ENCODE results near the gene MYO5B. TPM values are rescaled to one million over a fixed set of nuclear protein-coding genes. Genes with fewer than 3 reads are reported as not detected.

MYO5B gene
- total and polyA plus RNA-seq, 2 of the 4 experiments (the other 2 are of a cell fraction) = 0.24 to 0.54 TPM

DNA sequence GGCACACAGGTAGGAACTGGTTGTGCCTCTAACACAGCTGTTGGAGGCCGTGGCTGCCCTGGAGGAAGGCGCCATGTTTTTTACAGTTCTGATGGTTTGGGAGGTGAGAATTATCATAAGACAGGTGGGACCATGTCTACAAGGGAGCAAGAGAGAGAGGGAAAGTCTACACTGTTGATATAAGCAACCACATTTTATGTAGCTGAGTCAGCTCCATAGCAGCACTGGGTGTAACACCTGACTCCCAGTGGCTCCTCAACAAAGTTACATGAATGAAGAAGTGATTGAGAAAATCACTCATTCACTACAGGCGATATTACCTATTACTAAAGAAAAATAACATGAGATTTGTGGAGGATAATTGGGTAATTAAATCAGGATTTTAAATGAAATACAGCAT lies 340.3 kb downstream of the MYO5B start (continued):
- TF ChIP-seq BHLHE40 (IDR thresholded peaks at IDR 0.05; ENCODE audit: low read depth, low read length) (no peak), RAD21 (IDR thresholded peaks at IDR 0.05; ENCODE audit: low read length) (no peak), FOS (IDR thresholded peaks at IDR 0.05; ENCODE audit: low read depth, low read length) (no peak)

DNA sequence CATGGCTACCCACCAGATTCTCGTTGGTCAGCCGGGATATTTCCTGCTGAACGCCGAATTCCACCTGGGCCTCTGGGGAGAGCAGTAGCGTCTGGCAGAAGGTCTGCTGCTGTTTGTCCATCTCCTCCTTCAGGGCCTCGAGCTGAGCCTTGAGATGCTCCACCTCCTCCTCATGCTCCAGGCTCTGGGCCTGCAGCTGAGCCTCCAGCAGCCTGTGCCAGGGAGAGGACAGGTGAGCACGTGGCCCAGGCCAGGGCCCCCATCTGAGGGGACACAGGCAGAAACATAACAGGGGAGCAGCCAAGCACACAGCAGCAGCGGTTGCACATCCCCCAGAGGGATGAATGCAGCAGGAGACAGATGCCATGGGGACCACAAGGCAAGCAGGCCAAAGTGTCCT lies 341.5 kb downstream of the MYO5B start:
- Histone ChIP-seq H3K56ac (ENCODE audit: extremely low read depth, insufficient read depth, low read length) (no peak overlapping the region), H3K4me3 (ENCODE audit: insufficient read depth, low read depth, low read length) (no peak overlapping the region), H3K18ac (ENCODE audit: low read depth, low read length) (no peak overlapping the region), H3K27me3 (ENCODE audit: control insufficient read depth, insufficient read depth, low read length) (peaks cover 5% of the 10 kb centered on the region; the same call in 1 of the 2 replicates), H3K4me1 (ENCODE audit: control insufficient read depth, insufficient read depth, low read length) (peaks cover 7% of the 10 kb centered on the region), H3K79me1 (ENCODE audit: low read depth in 1 of 2, low read length in 2 of 2) (no peaks in the 10 kb centered on the region), H2BK5ac (ENCODE audit: low read depth, low read length, poor library complexity, severe bottlenecking) (no peak overlapping the region), H3K9me3 (ENCODE audit: control insufficient read depth, insufficient read depth, low read length) (no peaks in the 10 kb centered on the region), H2AK5ac (ENCODE audit: low read depth, low read length) (no peak overlapping the region), H3K36me3 (ENCODE audit: control insufficient read depth, insufficient read depth, low read length) (no peaks in the 10 kb centered on the region), H3K23ac (ENCODE audit: low read depth, low read length) (no peak overlapping the region), H3K4me2 (ENCODE audit: low read depth, low read length) (no peak overlapping the region), H4K5ac (ENCODE audit: low read depth, low read length) (no peak overlapping the region), H2AK9ac (replicated peaks; ENCODE audit: low read depth, low read length, poor library complexity) (no peak overlapping the region), H2AFZ (replicated peaks; ENCODE audit: low read length, poor library complexity) (no peak overlapping the region), H2BK120ac (ENCODE audit: low read depth, low read length) (no peak overlapping the region), H3K9me1 (ENCODE audit: insufficient read depth, low read length) (peaks cover 11% of the 10 kb centered on the region; the same call in 1 of the 2 replicates), H4K20me1 (ENCODE audit: insufficient read depth, low read length) (no peaks in the 10 kb centered on the region), H3K4ac (ENCODE audit: low read depth, low read length) (no peak overlapping the region), H3K27ac (ENCODE audit: insufficient read depth, low read length) (no peak overlapping the region), H4K91ac (ENCODE audit: insufficient read depth, low read depth, low read length) (no peak overlapping the region), H3K9ac (ENCODE audit: low read depth, low read length) (no peak overlapping the region), H3K14ac (replicated peaks; ENCODE audit: low read depth, low read length) (no peak overlapping the region), H2BK15ac (ENCODE audit: low read depth, low read length) (no peak overlapping the region), H2BK20ac (ENCODE audit: low read depth, low read length) (no peak overlapping the region), H4K8ac (ENCODE audit: low read depth in 2 of 2, low read length in 2 of 2) (no peak overlapping the region)
- dilution Hi-C loops (cut with HindIII; ENCODE audit: low sequenced_read_pairs, unreplicated experiment) (no loop called here), intact Hi-C loops (cut with micrococcal nuclease) (no loop called here), in situ Hi-C loops (cut with MboI; ENCODE audit: low sequenced_read_pairs) (no loop called here)
- ATAC-seq (ENCODE audit: low read depth) = no peak
- ChIA-PET POLR2A (ENCODE audit: unreplicated experiment) (no interaction called here), CTCF (no interaction called here)
- DNase-seq = no peak
- 94% methylated on average over 2 of the region's 8 CpGs; no CpG with 5 or more reads in 1 of the 2 experiments for WGBS, 2 experiments (ENCODE audit: extremely low coverage in 2 of 2, insufficient read length in 1 of 2)
- TF ChIP-seq, protein P1, sequence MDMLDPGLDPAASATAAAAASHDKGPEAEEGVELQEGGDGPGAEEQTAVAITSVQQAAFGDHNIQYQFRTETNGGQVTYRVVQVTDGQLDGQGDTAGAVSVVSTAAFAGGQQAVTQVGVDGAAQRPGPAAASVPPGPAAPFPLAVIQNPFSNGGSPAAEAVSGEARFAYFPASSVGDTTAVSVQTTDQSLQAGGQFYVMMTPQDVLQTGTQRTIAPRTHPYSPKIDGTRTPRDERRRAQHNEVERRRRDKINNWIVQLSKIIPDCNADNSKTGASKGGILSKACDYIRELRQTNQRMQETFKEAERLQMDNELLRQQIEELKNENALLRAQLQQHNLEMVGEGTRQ (IDR thresholded peaks at IDR 0.05; ENCODE audit: low read depth, low read length) = no peak
- TF ChIP-seq RCOR1 (IDR thresholded peaks at IDR 0.05; ENCODE audit: insufficient replicate concordance, low read length) (no peak), POLR2A (IDR thresholded peaks at IDR 0.05; ENCODE audit: low read depth, low read length) (no peak)
- TF ChIP-seq, protein P2, sequence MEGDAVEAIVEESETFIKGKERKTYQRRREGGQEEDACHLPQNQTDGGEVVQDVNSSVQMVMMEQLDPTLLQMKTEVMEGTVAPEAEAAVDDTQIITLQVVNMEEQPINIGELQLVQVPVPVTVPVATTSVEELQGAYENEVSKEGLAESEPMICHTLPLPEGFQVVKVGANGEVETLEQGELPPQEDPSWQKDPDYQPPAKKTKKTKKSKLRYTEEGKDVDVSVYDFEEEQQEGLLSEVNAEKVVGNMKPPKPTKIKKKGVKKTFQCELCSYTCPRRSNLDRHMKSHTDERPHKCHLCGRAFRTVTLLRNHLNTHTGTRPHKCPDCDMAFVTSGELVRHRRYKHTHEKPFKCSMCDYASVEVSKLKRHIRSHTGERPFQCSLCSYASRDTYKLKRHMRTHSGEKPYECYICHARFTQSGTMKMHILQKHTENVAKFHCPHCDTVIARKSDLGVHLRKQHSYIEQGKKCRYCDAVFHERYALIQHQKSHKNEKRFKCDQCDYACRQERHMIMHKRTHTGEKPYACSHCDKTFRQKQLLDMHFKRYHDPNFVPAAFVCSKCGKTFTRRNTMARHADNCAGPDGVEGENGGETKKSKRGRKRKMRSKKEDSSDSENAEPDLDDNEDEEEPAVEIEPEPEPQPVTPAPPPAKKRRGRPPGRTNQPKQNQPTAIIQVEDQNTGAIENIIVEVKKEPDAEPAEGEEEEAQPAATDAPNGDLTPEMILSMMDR (conservative IDR thresholded peaks at IDR 0.05; ENCODE audit: low read depth, low read length) = no peak
- TF ChIP-seq, protein P3, sequence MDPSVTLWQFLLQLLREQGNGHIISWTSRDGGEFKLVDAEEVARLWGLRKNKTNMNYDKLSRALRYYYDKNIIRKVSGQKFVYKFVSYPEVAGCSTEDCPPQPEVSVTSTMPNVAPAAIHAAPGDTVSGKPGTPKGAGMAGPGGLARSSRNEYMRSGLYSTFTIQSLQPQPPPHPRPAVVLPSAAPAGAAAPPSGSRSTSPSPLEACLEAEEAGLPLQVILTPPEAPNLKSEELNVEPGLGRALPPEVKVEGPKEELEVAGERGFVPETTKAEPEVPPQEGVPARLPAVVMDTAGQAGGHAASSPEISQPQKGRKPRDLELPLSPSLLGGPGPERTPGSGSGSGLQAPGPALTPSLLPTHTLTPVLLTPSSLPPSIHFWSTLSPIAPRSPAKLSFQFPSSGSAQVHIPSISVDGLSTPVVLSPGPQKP (IDR thresholded peaks at IDR 0.05; ENCODE audit: borderline replicate concordance, low read depth, low read length) = no peak
- BruUV-seq (replicated peaks) = no TSS peak

Measured in IMR-90 (cell line).